ENCODE data around the gene MGRN1. TPM values are rescaled to one million over a fixed set of nuclear protein-coding genes. Genes with fewer than 3 reads are reported as not detected.

The MGRN1 gene
- total and polyA plus RNA-seq, 8 donors, result 13.2 to 469 (median 56.1) TPM

GRCh38 chr16:4682616-4683254, 58.1 kb downstream of the MGRN1 start:
- Histone ChIP-seq H3K27ac (peak overlapping the region in 4 of 5 donors; percentile 22 to 65 (median 28)), H3K4me3 (peak overlapping the region in 3 of 4 donors; percentile 6 to 23 (median 19)), H3K9me3 (no peaks in the 10 kb centered on the region), H3K27me3 (no peaks in the 10 kb centered on the region), H3K4me1 (peaks cover 30 to 53% (median 39%) of the 10 kb centered on the region in 4 donors), H3K36me3 (peaks cover 35 to 98% (median 90%) of the 10 kb centered on the region in 4 donors)
- intact Hi-C loops (cut with DNase I; ENCODE audit: low total_unique reads), result no loop called here
- TF ChIP-seq POLR2AphosphoS5 (IDR thresholded peaks at IDR 0.05), result no peak
- TF ChIP-seq CTCF (IDR thresholded peaks at IDR 0.05), result peak in 5 of 7 experiments; percentile 31 to 78 (median 65)
- TF ChIP-seq EP300 (IDR thresholded peaks at IDR 0.05), result no peak
- 42 to 74% (median 57%) methylated on average over 8 to 36 of the region's 36 CpGs for WGBS, 5 donors
- DNase-seq, result peak; percentile 79 to 84

- H3K4me3 ChIP-seq, result peak overlapping the region in 1 of 4 donors; percentile 6
- H3K27me3 ChIP-seq, result no peaks in the 10 kb centered on the region
- intact Hi-C loops (cut with DNase I; ENCODE audit: low total_unique reads), result no loop called here
- no peak for DNase-seq
- no peaks in the 10 kb centered on the region for H3K9me3 ChIP-seq
- TF ChIP-seq POLR2AphosphoS5 (IDR thresholded peaks at IDR 0.05) (no peak), CTCF (IDR thresholded peaks at IDR 0.05) (peak in 1 of 7 experiments; percentile 5)
- WGBS, 5 donors, result 70 to 82% (median 78%) methylated on average over 16 to 17 of the region's 17 CpGs
- H3K27ac ChIP-seq, result peak overlapping the region in 4 of 5 donors; percentile 22 to 65 (median 28)
- peaks cover 38 to 98% (median 92%) of the 10 kb centered on the region in 4 donors for H3K36me3 ChIP-seq
- peaks cover 30 to 48% (median 38%) of the 10 kb centered on the region in 4 donors for H3K4me1 ChIP-seq
These were observed 58.8 kb downstream of the MGRN1 start for GRCh38 chr16:4683255-4684057.

DNA sequence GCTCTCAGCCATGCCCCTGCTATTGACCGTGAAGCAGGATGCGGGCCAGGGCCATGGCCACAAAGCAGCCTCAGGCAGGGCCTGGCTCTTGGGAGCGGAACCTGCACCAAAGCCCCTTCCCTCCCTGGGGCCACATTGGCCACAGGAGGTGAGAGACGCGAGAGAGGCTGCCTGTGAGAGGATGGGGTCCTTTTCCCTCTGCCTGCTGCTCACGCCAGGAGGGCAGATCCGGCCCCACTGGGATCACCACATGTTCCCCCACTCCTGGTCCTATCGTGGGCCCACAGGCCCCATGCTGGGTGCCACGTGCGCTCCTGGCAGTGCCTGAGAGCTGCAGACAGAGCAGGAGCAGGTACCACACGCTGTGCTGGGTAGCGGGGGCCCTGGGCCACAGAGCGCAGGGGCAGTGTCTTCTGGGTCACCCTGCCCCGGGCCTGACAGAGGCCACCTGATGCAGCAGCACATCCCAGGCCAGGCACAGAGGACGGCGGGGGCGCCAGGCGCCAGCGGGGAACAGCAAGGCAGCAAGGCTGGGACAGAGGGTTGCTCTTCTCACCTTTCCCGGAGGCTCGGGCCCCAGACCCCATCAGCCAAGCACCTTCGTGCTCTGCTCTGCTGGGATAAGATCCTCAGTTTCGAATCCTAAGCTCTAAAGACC, 59.6 kb downstream of the MGRN1 start:
- Histone ChIP-seq H3K4me3 (no peak overlapping the region), H3K36me3 (peaks cover 46 to 100% (median 96%) of the 10 kb centered on the region in 4 donors), H3K27ac (no peak overlapping the region), H3K9me3 (no peaks in the 10 kb centered on the region), H3K4me1 (peaks cover 26 to 41% (median 32%) of the 10 kb centered on the region in 4 donors), H3K27me3 (no peaks in the 10 kb centered on the region)
- TF ChIP-seq EP300 (IDR thresholded peaks at IDR 0.05) (no peak), CTCF (IDR thresholded peaks at IDR 0.05) (no peak), POLR2AphosphoS5 (IDR thresholded peaks at IDR 0.05) (no peak), POLR2A (IDR thresholded peaks at IDR 0.05) (no peak)
- intact Hi-C loops (cut with DNase I; ENCODE audit: low total_unique reads), result no loop called here
- no peak for DNase-seq
- WGBS, 5 donors, result 93 to 95% (median 95%) methylated on average over 8 to 23 of the region's 23 CpGs

- Histone ChIP-seq H3K36me3 (peaks cover 49 to 100% (median 96%) of the 10 kb centered on the region in 4 donors), H3K27me3 (no peaks in the 10 kb centered on the region), H3K27ac (no peak overlapping the region), H3K4me1 (peaks cover 20 to 35% (median 26%) of the 10 kb centered on the region in 4 donors), H3K9me3 (no peaks in the 10 kb centered on the region), H3K4me3 (no peak overlapping the region)
- DNase-seq, result no peak
- WGBS, 5 donors, result 86 to 90% (median 89%) methylated on average over 7 to 13 of the region's 13 CpGs
- no peak for TF ChIP-seq POLR2AphosphoS5 (IDR thresholded peaks at IDR 0.05)
- no peak for TF ChIP-seq POLR2A (IDR thresholded peaks at IDR 0.05)
- TF ChIP-seq CTCF (IDR thresholded peaks at IDR 0.05), result no peak
- TF ChIP-seq EP300 (IDR thresholded peaks at IDR 0.05), result no peak
- intact Hi-C loops (cut with DNase I; ENCODE audit: low total_unique reads), result no loop called here
These were observed 60.1 kb downstream of the MGRN1 start for GRCh38 chr16:4684763-4685162.
